HS-5 (cell line): ENCODE measurements around the gene FAM131A.

Source experiments
- DNase-seq: peaks from one replicate; pipeline ENCODE4 v3.0.0-alpha.2; 2012; ENCODE audit warnings: low read depth

Gene FAM131A

DNA sequence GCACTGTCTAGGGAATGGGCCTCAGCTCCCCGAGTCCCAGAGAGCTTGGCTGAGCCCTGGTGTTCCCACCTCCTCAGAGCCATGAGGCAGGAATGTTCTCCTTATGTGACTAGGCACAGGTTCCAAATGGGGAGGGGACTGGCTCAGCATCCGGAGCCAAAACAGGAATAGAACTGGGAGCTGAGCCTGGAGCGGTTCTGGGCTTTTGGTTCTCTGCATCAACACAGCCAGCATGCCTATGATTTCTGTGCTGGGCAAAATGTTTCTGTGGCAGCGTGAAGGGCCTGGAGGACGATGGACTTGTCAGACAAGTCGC, at the start of gene FAM131A:
FAM131A (plus strand) TSS at position 202 of the 316 bp plus-strand sequence; CDS start at position 233, 31 bp downstream.
- no peak for DNase-seq

DNA sequence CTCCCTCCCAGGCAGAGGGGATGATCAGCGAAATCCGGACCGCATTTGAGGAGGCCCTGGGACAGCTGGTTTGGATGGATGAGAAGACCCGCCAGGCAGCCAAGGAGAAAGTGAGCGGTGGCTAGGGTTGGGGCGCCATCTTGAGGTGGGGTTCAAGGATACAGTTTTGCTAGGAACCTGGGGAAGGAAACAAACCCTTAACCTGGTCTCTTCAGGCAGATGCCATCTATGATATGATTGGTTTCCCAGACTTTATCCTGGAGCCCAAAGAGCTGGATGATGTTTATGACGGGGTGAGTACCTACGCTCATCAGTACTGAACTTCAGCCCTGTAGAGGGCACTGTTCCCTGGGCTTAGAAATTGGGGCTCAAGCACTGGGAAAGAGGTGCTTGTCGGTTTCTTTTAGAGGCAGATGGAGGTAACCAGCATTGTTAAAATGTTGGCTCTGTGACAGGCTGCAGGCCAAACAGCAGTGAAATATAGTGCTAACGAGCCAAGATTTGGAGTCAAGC, 47.9 kb upstream of the FAM131A start:
- DNase-seq = no peak

- DNase-seq = no peak
Measured at GRCh38 chr3:184290331-184290730, 47.1 kb upstream of the FAM131A start.

DNA sequence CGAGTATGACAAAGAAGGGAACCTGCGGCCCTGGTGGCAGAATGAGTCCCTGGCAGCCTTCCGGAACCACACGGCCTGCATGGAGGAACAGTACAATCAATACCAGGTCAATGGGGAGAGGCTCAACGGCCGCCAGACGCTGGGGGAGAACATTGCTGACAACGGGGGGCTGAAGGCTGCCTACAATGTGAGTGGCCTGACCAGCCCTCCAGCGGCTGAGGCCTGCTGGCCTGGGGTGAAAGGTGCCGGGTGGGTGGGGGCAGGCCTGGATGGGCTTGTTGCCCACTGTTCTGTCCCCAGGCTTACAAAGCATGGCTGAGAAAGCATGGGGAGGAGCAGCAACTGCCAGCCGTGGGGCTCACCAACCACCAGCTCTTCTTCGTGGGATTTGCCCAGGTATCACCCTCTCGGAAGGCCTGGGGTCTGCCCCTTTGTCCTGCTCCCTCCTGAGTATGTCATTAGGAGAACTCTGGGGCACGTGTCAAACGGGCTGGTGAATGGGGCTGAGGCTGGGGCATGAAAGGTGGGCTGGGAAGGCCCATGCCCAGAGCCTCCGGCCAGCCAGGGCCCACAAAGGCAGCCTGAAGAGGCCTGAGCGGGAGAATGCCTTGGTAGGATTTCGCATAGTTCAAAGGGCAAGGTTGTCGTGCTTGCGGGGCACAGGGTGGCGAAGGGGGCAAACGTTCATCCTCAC, 46.2 kb upstream of the FAM131A start:
- no peak for DNase-seq

GRCh38 chr3:184291738-184292445, 45.5 kb upstream of the FAM131A start:
- no peak for DNase-seq

DNA sequence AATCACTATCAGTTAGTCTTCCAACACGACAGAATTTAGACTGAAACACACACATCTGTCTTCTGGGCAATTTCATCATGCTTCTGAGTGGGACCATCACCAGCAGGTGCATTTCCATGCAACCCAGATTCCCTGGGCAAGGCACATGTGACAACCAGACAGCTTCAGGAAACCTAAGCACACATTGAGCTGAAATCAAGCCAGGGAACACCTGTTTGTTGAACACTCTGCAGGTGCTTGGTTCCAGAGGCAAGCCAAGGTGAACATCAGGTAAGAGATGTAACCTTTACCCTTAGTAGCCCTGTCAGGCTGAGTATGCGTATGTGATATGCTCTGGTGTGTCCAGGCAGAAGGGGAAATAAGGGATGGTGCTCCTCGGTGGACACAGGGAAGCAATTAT, 41.6 kb upstream of the FAM131A start:
- no peak for DNase-seq

GRCh38 chr3:184296616-184297015, 40.8 kb upstream of the FAM131A start:
- no peak for DNase-seq

DNA sequence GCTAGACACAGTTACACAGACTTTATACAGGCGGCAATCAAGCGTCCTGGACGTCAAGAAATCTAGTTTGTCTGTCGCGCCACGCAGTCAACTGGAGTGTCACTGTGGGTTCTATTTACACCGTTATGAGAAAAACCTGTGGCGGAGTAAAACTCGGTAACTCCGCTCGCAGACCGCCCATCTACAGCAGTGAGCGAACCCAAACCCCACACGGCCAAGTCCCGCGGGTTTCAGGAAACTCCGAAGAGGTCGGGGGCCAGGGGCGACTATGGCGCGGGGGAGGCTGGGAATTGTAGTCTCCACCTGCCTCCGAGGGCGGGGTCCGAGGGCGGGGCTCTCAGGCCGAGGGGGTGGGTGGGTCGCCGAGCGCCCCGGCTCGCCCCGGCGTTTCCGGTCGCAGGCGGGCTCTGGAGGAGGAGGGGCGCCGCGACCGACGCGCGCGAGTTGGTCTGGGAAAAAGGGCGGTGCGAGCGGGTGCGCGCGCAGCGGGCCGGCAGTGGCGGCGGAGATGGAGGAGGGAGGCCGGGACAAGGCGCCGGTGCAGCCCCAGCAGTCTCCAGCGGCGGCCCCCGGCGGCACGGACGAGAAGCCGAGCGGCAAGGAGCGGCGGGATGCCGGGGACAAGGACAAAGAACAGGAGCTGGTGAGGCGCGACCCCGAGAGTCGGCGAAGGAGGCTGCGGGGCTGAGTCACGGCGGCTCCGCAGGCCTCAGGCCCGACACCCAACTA, 38.5 kb upstream of the FAM131A start, which contains the start of gene PSMD2:
PSMD2 (plus strand) TSS at position 483 of the 729 bp plus-strand sequence; CDS start at position 509, 26 bp downstream.
- DNase-seq = peak; percentile 69

GRCh38 chr3:184299488-184300377, 37.7 kb upstream of the FAM131A start:
- peak; percentile 14 for DNase-seq

DNA sequence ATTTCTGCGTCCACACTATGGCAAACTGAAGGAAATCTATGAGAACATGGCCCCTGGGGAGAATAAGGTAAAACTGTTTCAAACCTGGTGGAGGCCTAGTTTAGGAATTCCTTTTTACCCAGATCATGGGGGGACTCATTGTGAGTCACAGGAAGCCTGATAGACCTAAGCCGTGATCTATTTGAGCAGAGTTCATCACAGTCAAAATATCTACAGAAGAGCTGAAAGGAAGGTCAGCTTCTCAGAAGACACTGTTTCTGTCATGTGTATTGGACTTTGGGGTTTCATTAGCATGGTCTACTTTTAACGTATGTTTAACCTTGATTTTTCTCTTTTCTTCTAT, 37.1 kb upstream of the FAM131A start:
- DNase-seq = peak; percentile 84

DNA sequence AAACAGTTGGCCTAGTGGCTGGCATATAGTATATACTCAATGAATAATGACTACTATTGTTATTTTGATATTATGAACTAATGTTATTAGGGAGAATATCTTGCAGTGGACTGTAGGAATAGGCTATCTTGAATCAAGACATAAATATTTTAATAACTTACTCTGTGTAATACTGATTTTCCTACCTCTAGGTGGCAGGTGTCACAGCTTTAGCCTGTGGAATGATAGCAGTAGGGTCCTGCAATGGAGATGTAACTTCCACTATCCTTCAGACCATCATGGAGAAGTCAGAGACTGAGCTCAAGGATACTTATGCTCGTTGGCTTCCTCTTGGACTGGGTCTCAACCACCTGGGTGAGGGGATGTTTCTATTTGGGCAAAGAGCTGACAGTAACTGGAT, 31.8 kb upstream of the FAM131A start:
- DNase-seq = no peak

- no peak for DNase-seq
Measured at GRCh38 chr3:184306341-184306972, 30.9 kb upstream of the FAM131A start.

DNA sequence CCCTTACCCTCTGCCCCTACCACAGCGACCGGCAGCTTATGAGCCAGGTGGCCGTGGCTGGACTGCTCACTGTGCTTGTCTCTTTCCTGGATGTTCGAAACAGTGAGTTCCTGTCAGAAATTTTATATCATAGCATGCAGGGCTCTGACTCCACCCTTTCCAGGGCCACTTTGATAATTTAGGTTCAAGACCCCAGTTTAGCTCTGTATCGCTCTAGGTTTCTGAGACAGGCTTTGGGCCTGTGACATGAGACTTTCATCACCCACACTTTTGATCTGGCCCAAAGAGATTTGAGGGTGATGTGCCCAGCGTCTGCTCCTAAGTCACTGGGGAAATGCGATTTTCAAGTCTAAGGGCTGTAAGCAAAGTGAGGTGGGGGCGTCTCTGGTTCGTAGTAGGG, 29.5 kb upstream of the FAM131A start:
- DNase-seq = no peak

GRCh38 chr3:184308744-184309143, 28.7 kb upstream of the FAM131A start:
- no peak for DNase-seq

GRCh38 chr3:184311633-184312032, 25.8 kb upstream of the FAM131A start:
- no peak for DNase-seq

GRCh38 chr3:184314363-184314699, 23.1 kb upstream of the FAM131A start, which contains the start of gene EIF4G1:
EIF4G1 (plus strand) TSS chr3:184314606; CDS start chr3:184315797, 1,191 bp downstream.
- peak; percentile 62 for DNase-seq

DNA sequence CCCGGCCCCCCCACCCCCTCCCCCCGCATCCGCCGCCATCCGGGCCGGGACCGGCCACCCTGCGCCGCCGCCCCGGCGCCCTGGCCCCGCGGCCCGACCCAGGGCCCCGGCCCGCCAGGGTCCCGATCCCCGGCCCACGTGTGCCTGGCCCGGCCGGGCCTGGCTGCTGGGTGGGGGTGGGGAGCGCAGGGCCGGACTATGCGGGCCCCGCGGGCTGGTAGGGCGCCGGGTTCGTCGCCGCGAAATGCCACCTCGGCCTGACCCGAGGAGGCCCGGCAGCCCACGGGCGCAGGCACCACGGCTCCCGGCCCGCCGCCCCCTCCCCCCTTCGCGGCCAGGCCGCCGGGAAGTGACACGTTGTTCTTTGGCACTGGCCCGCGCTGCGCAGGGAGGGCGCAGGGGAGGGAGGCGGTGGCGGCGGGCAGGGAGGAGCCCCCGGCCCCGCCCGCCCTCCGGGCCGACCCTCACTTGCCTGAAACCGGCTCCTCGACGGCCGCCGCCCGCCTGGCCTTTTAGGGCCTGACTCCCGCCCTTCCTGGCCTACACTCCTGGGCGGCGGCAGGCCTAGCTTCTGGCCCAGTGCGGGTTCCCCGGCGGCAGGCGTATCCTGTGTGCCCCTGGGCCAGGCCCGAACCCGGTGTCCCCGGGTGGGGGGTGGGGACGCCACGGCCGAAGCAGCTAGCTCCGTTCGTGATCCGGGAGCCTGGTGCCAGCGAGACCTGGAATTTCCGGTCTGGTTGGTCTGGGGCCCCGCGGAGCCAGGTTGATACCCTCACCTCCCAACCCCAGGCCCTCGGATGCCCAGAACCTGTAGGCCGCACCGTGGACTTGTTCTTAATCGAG, 22.5 kb upstream of the FAM131A start:
- DNase-seq = no peak

DNA sequence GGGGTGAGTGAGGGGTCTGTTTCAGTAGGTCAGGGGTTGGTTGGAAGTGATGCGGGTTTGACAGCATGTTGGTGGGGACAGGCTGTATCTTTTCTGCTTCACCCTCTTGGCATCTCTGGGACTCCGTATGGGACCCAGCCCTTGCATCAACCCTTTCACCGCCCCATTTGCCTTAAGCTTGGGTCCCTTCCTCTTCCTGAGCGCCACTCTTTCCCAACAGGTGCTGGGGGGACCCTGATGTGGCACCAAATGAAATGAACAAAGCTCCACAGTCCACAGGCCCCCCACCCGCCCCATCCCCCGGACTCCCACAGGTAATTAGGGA, 21.9 kb upstream of the FAM131A start:
- no peak for DNase-seq

GRCh38 chr3:184315871-184316661, 21.3 kb upstream of the FAM131A start:
- DNase-seq = no peak

GRCh38 chr3:184316792-184317191, 20.6 kb upstream of the FAM131A start:
- DNase-seq = no peak
